Fibroblast of mammary gland (primary cell): ENCODE results near the gene ARF1.

Source experiments
- DNase-seq: peaks from one replicate; pipeline ENCODE4 v3.0.0-alpha.2; 2010; ENCODE audit warnings: low read depth
- H3K4me3 ChIP-seq: 2 replicates; pipeline ENCODE4 v1.5.1; 2011; ENCODE audit warnings: low read depth, mild to moderate bottlenecking, low read length, moderate library complexity; ENCODE audit not compliant: control insufficient read depth
- TF ChIP-seq, protein P1 (sequence below): conservative IDR thresholded peaks from 2 replicates; pipeline ENCODE4 v1.5.1; 2011; ENCODE audit warnings: low read depth, low read length, inconsistent platforms; ENCODE audit not compliant: control insufficient read depth, insufficient read depth

The ARF1 gene

DNA sequence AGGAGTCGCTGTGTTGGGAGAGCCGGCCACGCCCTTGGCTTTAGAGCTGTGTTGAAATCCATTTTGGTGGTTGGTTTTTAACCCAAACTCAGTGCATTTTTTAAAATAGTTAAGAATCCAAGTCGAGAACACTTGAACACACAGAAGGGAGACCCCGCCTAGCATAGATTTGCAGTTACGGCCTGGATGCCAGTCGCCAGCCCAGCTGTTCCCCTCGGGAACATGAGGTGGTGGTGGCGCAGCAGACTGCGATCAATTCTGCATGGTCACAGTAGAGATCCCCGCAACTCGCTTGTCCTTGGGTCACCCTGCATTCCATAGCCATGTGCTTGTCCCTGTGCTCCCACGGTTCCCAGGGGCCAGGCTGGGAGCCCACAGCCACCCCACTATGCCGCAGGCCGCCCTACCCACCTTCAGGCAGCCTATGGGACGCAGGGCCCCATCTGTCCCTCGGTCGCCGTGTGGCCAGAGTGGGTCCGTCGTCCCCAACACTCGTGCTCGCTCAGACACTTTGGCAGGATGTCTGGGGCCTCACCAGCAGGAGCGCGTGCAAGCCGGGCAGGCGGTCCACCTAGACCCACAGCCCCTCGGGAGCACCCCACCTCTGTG lies 15.9 kb downstream of the ARF1 start:
- TF ChIP-seq, protein P1, sequence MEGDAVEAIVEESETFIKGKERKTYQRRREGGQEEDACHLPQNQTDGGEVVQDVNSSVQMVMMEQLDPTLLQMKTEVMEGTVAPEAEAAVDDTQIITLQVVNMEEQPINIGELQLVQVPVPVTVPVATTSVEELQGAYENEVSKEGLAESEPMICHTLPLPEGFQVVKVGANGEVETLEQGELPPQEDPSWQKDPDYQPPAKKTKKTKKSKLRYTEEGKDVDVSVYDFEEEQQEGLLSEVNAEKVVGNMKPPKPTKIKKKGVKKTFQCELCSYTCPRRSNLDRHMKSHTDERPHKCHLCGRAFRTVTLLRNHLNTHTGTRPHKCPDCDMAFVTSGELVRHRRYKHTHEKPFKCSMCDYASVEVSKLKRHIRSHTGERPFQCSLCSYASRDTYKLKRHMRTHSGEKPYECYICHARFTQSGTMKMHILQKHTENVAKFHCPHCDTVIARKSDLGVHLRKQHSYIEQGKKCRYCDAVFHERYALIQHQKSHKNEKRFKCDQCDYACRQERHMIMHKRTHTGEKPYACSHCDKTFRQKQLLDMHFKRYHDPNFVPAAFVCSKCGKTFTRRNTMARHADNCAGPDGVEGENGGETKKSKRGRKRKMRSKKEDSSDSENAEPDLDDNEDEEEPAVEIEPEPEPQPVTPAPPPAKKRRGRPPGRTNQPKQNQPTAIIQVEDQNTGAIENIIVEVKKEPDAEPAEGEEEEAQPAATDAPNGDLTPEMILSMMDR: no peak
- no peak for DNase-seq
- H3K4me3 ChIP-seq: no peak overlapping the region

DNA sequence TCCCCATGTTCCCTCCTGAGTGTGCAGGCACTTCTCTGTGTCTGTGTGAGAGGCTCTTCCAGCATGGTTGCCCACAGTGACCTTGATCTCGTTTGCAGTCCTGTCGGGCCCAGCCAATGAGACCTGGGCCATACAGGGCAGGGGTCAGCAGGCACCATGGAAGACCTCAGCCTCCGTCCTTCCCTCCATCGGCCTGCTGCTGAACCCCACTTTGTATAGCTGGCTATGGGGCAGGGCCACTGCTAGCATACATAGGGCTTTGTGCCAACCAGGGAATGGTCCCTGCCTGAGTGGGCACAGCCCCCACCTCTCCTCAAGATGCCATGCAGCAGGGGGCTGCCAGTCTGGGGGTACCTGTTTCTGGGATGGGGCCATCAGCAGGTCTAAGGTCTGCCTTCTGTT lies 16.8 kb downstream of the ARF1 start:
- no peak for DNase-seq
- no peak overlapping the region for H3K4me3 ChIP-seq
- TF ChIP-seq, protein P1: no peak

GRCh38 chr1:228100822-228101613 lies 18.5 kb downstream of the ARF1 start:
- no peak overlapping the region for H3K4me3 ChIP-seq
- DNase-seq: no peak
- TF ChIP-seq, protein P1: no peak

DNA sequence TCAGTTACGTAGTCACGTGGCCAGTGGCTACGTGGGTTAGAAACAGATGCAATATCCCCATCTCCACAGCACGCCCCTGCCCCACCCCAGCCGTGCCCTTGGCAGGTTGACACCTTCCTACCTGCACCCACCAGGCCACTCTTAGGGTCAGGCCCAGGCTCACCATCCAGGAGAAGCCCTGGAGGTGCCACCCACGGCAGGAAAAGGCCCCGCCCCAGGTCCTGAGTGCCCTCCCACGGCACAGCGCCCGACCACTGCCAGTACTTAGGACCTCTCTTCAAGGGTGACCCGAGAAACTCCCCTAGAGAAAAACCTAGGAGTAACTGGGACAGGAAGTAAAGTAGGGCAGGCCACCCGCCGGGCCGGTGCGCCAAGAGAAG lies 19.1 kb downstream of the ARF1 start:
- H3K4me3 ChIP-seq: peak overlapping the region; percentile 78
- DNase-seq: no peak

DNA sequence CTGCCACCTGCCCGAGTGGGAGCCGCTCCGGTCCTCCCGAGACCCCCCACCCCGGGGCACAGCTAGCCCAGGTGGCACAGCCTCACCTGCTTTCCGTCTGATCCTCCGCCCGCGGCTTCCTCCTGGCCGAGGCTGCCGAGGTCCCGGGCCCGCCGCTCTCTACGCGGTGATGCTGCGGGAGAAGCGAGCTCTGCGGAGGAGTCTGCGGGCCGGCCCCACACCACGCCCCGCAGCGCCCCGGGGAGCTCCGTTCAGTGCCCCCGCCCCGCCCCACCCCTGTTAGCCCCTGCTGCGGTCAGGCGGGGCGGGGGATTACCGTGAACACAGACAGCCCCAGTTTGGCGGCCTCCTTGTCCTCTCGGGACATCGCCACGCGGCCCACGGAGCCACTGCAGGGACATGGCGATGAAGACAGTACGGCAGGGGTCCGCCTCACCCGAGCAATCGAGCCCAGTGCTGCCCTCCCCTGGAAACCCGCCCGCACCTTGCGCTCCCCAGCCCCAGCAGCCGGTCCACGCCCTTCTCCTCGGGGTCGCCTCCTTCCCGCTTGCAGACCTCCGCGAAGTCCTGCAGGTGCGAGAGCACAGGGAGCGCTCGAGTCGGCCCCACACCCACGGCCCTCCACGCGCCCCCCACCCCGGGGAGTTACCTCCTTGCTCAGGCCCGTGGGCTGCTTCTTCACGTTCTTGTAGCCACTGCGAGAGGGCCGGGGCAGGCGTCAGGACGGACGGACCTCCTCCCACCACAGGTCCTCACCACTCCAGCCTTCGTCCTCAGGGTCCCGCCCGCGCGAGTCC lies 19.7 kb downstream of the ARF1 start:
- H3K4me3 ChIP-seq: peak overlapping the region; percentile 78
- TF ChIP-seq, protein P1: no peak
- DNase-seq: no peak

More for the DNA sequence above, 19.1 kb downstream of the ARF1 start:
- TF ChIP-seq, protein P1: no peak

GRCh38 chr1:228102791-228103620 lies 20.5 kb downstream of the ARF1 start, which contains the start of gene C1orf35:
TSS of gene C1orf35 (minus strand) at chr1:228103325. CDS start at chr1:228103227, 98 bp downstream.
- TF ChIP-seq, protein P1: no peak
- peak within 1 kb of the TSS; percentile 78 for H3K4me3 ChIP-seq
- DNase-seq: peak; percentile 88
